IMR-90 (cell line): ENCODE results near the gene ZFP42. TPM values are rescaled to one million over a fixed set of nuclear protein-coding genes. Genes with fewer than 3 reads are reported as not detected.
A peak's percentile ranks its signal among the peaks of the same experiment; 100 is the strongest.

ENCODE experiments used
- ATAC-seq: fragments of 200-7000 bp; cut with Tn5 transposase; 2 replicates; pipeline ENCODE4 v1.9.1; 2020; ENCODE audit warnings: low read depth, mild to moderate bottlenecking, moderate library complexity
- BruUV-seq: library from RNA; stranded (reverse); fragments of 400-500 nt; replicated peaks from 2 replicates; lab custom pipeline; 2021; lab: Mats Ljungman, UMichigan
- CTCF ChIA-PET: fragments of 300-600 bp; formaldehyde crosslinking; extraction: SDS; loops from one replicate; lab custom pipeline; 2021; ENCODE audit warnings: antibody characterized with exemption; lab: Yijun Ruan, JAX
- POLR2A ChIA-PET: fragments of 300-600 bp; sonication (Branson Sonifier 250); formaldehyde crosslinking; loops from one replicate; lab custom pipeline; 2022; ENCODE audit warnings: antibody characterized with exemption; ENCODE audit not compliant: unreplicated experiment; lab: Charles Lee
- DNase-seq: peaks from one replicate; pipeline ENCODE4 v3.0.0; 2013
- H2AFZ ChIP-seq: replicated peaks from 2 replicates; pipeline ENCODE3; 2013; ENCODE audit warnings: low read length, mild to moderate bottlenecking; ENCODE audit not compliant: poor library complexity
- H2AK5ac ChIP-seq: 2 replicates; pipeline ENCODE4 v1.6.1; 2013; ENCODE audit warnings: low read depth, low read length, inconsistent platforms
- H2AK9ac ChIP-seq: replicated peaks from 2 replicates; pipeline ENCODE3; 2013; ENCODE audit warnings: mild to moderate bottlenecking, low read depth, low read length, moderate library complexity; ENCODE audit not compliant: poor library complexity
- H2BK120ac ChIP-seq: 2 replicates; pipeline ENCODE4 v1.6.1; 2013; ENCODE audit warnings: low read depth, low read length, inconsistent platforms
- H2BK15ac ChIP-seq: 3 replicates; pipeline ENCODE4 v1.6.1; 2013; ENCODE audit warnings: low read depth, low read length, inconsistent platforms
- H2BK20ac ChIP-seq: 2 replicates; pipeline ENCODE4 v1.6.1; 2013; ENCODE audit warnings: low read depth, mild to moderate bottlenecking, inconsistent platforms, low read length, moderate library complexity
- H2BK5ac ChIP-seq: 2 replicates; pipeline ENCODE4 v1.6.1; 2013; ENCODE audit warnings: mild to moderate bottlenecking, low read depth, low read length, inconsistent platforms; ENCODE audit not compliant: poor library complexity, severe bottlenecking
- H3K14ac ChIP-seq: replicated peaks from 2 replicates; pipeline ENCODE4 v1.6.1; 2013; ENCODE audit warnings: low read depth, low read length, inconsistent platforms
- H3K18ac ChIP-seq: 2 replicates; pipeline ENCODE4 v1.6.1; 2013; ENCODE audit warnings: low read depth, low read length, control low read depth
- H3K23ac ChIP-seq: 2 replicates; pipeline ENCODE4 v1.6.1; 2013; ENCODE audit warnings: low read depth, low read length, inconsistent platforms
- H3K27ac ChIP-seq: 2 replicates; pipeline ENCODE4 v1.5.1; 2013; ENCODE audit warnings: mild to moderate bottlenecking, control low read depth, low read length; ENCODE audit not compliant: insufficient read depth
- H3K27me3 ChIP-seq: 2 replicates; pipeline ENCODE4 v1.6.1; 2013; ENCODE audit warnings: low read length; ENCODE audit not compliant: control insufficient read depth, insufficient read depth
- H3K36me3 ChIP-seq: 2 replicates; pipeline ENCODE4 v1.6.1; 2013; ENCODE audit warnings: low read length, mixed read lengths; ENCODE audit not compliant: control insufficient read depth, insufficient read depth
- H3K4ac ChIP-seq: 2 replicates; pipeline ENCODE4 v1.6.1; 2013; ENCODE audit warnings: low read depth, low read length, inconsistent platforms
- H3K4me1 ChIP-seq: 2 replicates; pipeline ENCODE4 v1.6.1; 2013; ENCODE audit warnings: low read length, mixed read lengths; ENCODE audit not compliant: control insufficient read depth, insufficient read depth
- H3K4me2 ChIP-seq: 2 replicates; pipeline ENCODE4 v1.6.1; 2013; ENCODE audit warnings: low read depth, mild to moderate bottlenecking, control low read depth, low read length, moderate library complexity
- H3K4me3 ChIP-seq: 2 replicates; pipeline ENCODE4 v1.5.1; 2013; ENCODE audit warnings: low read depth, mild to moderate bottlenecking, control low read depth, low read length, moderate library complexity; ENCODE audit not compliant: insufficient read depth
- H3K56ac ChIP-seq: 2 replicates; pipeline ENCODE4 v1.6.1; 2013; ENCODE audit warnings: low read length, inconsistent platforms; ENCODE audit not compliant: insufficient read depth; ENCODE audit errors: extremely low read depth
- H3K79me1 ChIP-seq, 2 experiments: 2 replicates each; pipeline ENCODE4 v1.6.1; 2013; ENCODE audit warnings: low read length in 2 of 2, inconsistent platforms in 1 of 2, low read depth in 1 of 2
- H3K9ac ChIP-seq: 2 replicates; pipeline ENCODE4 v1.6.1; 2013; ENCODE audit warnings: low read depth, low read length, control low read depth
- H3K9me1 ChIP-seq: 2 replicates; pipeline ENCODE4 v1.6.1; 2013; ENCODE audit warnings: low read length, inconsistent platforms; ENCODE audit not compliant: insufficient read depth
- H3K9me3 ChIP-seq: 2 replicates; pipeline ENCODE4 v1.6.1; 2013; ENCODE audit warnings: low read length; ENCODE audit not compliant: control insufficient read depth, insufficient read depth
- H4K20me1 ChIP-seq: 2 replicates; pipeline ENCODE4 v1.6.1; 2013; ENCODE audit warnings: low read length, inconsistent platforms; ENCODE audit not compliant: insufficient read depth
- H4K5ac ChIP-seq: 2 replicates; pipeline ENCODE4 v1.6.1; 2013; ENCODE audit warnings: mild to moderate bottlenecking, low read depth, low read length, control low read depth
- H4K8ac ChIP-seq, 2 experiments: 2 replicates each; pipeline ENCODE4 v1.6.1; 2013; ENCODE audit warnings: low read depth in 2 of 2, low read length in 2 of 2, control low read depth in 1 of 2, inconsistent platforms in 1 of 2
- H4K91ac ChIP-seq: 2 replicates; pipeline ENCODE4 v1.6.1; 2013; ENCODE audit warnings: low read depth, low read length, inconsistent platforms; ENCODE audit not compliant: insufficient read depth
- BHLHE40 ChIP-seq: fragments of 150-350 bp; IDR thresholded peaks from 2 replicates; pipeline ENCODE4 v1.6.1; 2016; ENCODE audit warnings: mild to moderate bottlenecking, low read depth, low read length
- CEBPB ChIP-seq: IDR thresholded peaks from 2 replicates; pipeline ENCODE4 v1.6.1; 2012; ENCODE audit warnings: low read depth, low read length, improper control_type of control experiment
- CHD1 ChIP-seq: IDR thresholded peaks from 2 replicates; pipeline ENCODE4 v1.6.1; 2012; ENCODE audit warnings: low read depth, low read length, improper control_type of control experiment
- CTCF ChIP-seq: conservative IDR thresholded peaks from 2 replicates; pipeline ENCODE4 v1.5.1; 2012; ENCODE audit warnings: mild to moderate bottlenecking, low read depth, low read length, improper control_type of control experiment
- ELK1 ChIP-seq: fragments of 150-350 bp; IDR thresholded peaks from 2 replicates; pipeline ENCODE4 v1.6.1; 2016; ENCODE audit warnings: low read depth, mild to moderate bottlenecking, low read length, moderate library complexity, borderline replicate concordance
- FOS ChIP-seq: fragments of 150-350 bp; IDR thresholded peaks from 2 replicates; pipeline ENCODE4 v1.6.1; 2016; ENCODE audit warnings: low read depth, low read length
- MAFK ChIP-seq: IDR thresholded peaks from 2 replicates; pipeline ENCODE4 v1.6.1; 2012; ENCODE audit warnings: low read depth, low read length, improper control_type of control experiment
- MAZ ChIP-seq: IDR thresholded peaks from 2 replicates; pipeline ENCODE4 v1.6.1; 2012; ENCODE audit warnings: low read depth, mild to moderate bottlenecking, low read length, improper control_type of control experiment, moderate library complexity, borderline replicate concordance
- MXI1 ChIP-seq: IDR thresholded peaks from 2 replicates; pipeline ENCODE4 v1.6.1; 2012; ENCODE audit warnings: low read depth, mild to moderate bottlenecking, low read length, moderate library complexity, borderline replicate concordance
- NFE2L2 ChIP-seq: fragments of 150-350 bp; IDR thresholded peaks from 2 replicates; pipeline ENCODE4 v1.6.1; 2016; ENCODE audit warnings: low read depth, mild to moderate bottlenecking, low read length
- POLR2A ChIP-seq: IDR thresholded peaks from 2 replicates; pipeline ENCODE4 v1.6.1; 2012; ENCODE audit warnings: mild to moderate bottlenecking, low read depth, low read length
- RAD21 ChIP-seq: IDR thresholded peaks from 2 replicates; pipeline ENCODE4 v1.6.1; 2012; ENCODE audit warnings: low read length, improper control_type of control experiment
- RCOR1 ChIP-seq: IDR thresholded peaks from 2 replicates; pipeline ENCODE4 v1.6.1; 2012; ENCODE audit warnings: mild to moderate bottlenecking, low read length, improper control_type of control experiment; ENCODE audit not compliant: insufficient replicate concordance
- RFX5 ChIP-seq: IDR thresholded peaks from 2 replicates; pipeline ENCODE4 v1.8.0; 2012; ENCODE audit warnings: low read depth, mild to moderate bottlenecking, low read length, moderate library complexity
- SMC3 ChIP-seq: fragments of 150-350 bp; IDR thresholded peaks from 2 replicates; pipeline ENCODE4 v1.6.1; 2016; ENCODE audit warnings: low read depth, mild to moderate bottlenecking, antibody characterized with exemption, low read length, moderate library complexity
- USF2 ChIP-seq: fragments of 150-350 bp; IDR thresholded peaks from 2 replicates; pipeline ENCODE4 v1.6.1; 2017; ENCODE audit warnings: mild to moderate bottlenecking, antibody characterized with exemption, low read length, low read depth
- WGBS, 2 experiments: methylation state at CpG; one replicate each; pipeline versions ENCODE4 v1.1.5 to v1.1.7; 2013; ENCODE audit warnings: missing lambda C conversion rate in 2 of 2; ENCODE audit not compliant: insufficient read length in 1 of 2; ENCODE audit errors: extremely low coverage in 2 of 2; 5-methylcytosine and 5-hydroxymethylcytosine counted together
- dilution Hi-C: fragments of 300-500 bp; cut with HindIII; formaldehyde crosslinking; loops from one replicate; pipeline ENCODE4 v1.14.3; 2018; ENCODE audit warnings: low sequenced_read_pairs; ENCODE audit not compliant: unreplicated experiment
- in situ Hi-C: fragments of 300-500 bp; cut with MboI; formaldehyde crosslinking; loops from 3 replicates; pipeline ENCODE4 v1.14.3; 2019; ENCODE audit warnings: low sequenced_read_pairs, inconsistent platforms, mixed read lengths
- intact Hi-C: fragments of 100-400 bp; cut with micrococcal nuclease; formaldehyde crosslinking; loops from 2 replicates; pipeline ENCODE4 v1.10.0; 2022
- polyA plus RNA-seq, 3 experiments: library from polyadenylated mRNA; depleted of rRNA; stranded (reverse); fragments of >200 nt; gene quantifications; 2 replicates each; pipeline ENCODE4 v1.2.3, GENCODE V29; 2012; ENCODE audit warnings: low replicate concordance in 1 of 3
- total RNA-seq: library from RNA; depleted of rRNA; stranded (reverse); fragments of >200 nt; gene quantifications from 2 replicates; pipeline ENCODE4 v1.2.3, GENCODE V29; 2012

The ZFP42 gene
- total and polyA plus RNA-seq, 2 of the 4 experiments (the other 2 are of a cell fraction): not detected

DNA sequence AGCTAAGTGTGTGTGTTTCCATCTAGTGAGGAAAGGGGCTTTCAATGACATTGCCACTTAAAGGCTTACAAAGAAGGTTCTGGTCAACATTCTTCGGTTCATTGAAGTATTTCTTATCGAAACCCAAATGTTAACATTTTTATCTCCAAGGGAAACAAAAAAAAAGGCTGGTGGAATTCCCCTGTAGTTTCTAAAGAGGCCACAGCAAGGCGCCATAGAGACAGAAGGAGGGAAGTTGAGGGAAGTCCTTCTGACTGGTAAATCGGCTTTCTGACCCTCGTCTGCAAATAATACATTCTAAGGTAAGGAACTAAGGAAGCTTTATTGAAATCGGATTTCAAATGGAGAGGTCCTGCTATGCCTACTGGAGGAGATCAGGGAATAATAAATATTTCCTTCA, 1.7 kb upstream of the ZFP42 start:
- Histone ChIP-seq H4K8ac (no peak overlapping the region), H3K9ac (no peak overlapping the region), H2BK120ac (no peak overlapping the region), H3K23ac (no peak overlapping the region), H3K27ac (no peak overlapping the region), H3K4me2 (no peak overlapping the region), H3K27me3 (no peaks in the 10 kb centered on the region), H4K20me1 (no peaks in the 10 kb centered on the region), H3K9me1 (no peaks in the 10 kb centered on the region), H2AK5ac (no peak overlapping the region), H3K36me3 (no peaks in the 10 kb centered on the region), H4K91ac (no peak overlapping the region), H2BK5ac (no peak overlapping the region), H3K4me1 (no peaks in the 10 kb centered on the region), H3K14ac (no peak overlapping the region), H3K56ac (no peak overlapping the region), H3K4ac (no peak overlapping the region), H3K9me3 (no peaks in the 10 kb centered on the region; the same call in 1 of the 2 replicates), H2BK20ac (no peak overlapping the region), H2AK9ac (no peak overlapping the region), H3K4me3 (no peak overlapping the region), H2AFZ (no peak overlapping the region), H2BK15ac (no peak overlapping the region), H3K18ac (no peak overlapping the region), H3K79me1 (no peaks in the 10 kb centered on the region), H4K5ac (no peak overlapping the region)
- no TSS peak for BruUV-seq
- in situ Hi-C loops (no loop called here), dilution Hi-C loops (no loop called here), intact Hi-C loops (no loop called here)
- CTCF ChIA-PET: interaction anchor here (0.6 to 0.9 kb wide), 3 partner anchors 12 to 362 kb away, joined by 3 to 8 read pairs (median 3); no protein-coding TSS in a partner anchor
- no peak for ATAC-seq
- POLR2A ChIA-PET: no interaction called here
- DNase-seq: peak; percentile 16
- TF ChIP-seq CTCF (peak; percentile 33; the same call in 1 of the 2 replicates), MXI1 (no peak), FOS (no peak), MAFK (no peak), USF2 (no peak), RFX5 (no peak), SMC3 (peak; percentile 40; the same call in 1 of the 2 replicates), MAZ (no peak), RCOR1 (no peak), CEBPB (no peak), NFE2L2 (no peak), ELK1 (no peak), CHD1 (no peak), RAD21 (peak; percentile 46), BHLHE40 (no peak), POLR2A (no peak)
- WGBS, 2 experiments: no CpG with 5 or more reads among the region's 6 CpGs
